Skin of body (tissue), 2 donors: Measurements from ENCODE around the gene MTHFD1L. TPM values are rescaled to one million over a fixed set of nuclear protein-coding genes. Genes with fewer than 3 reads are reported as not detected.
"Not testable (repeated sequence)": the region's sequence is repeated elsewhere in the genome, so short reads cannot be mapped to it uniquely, and the experiment has no call there.

Experiments used
- DNase-seq: peaks from one replicate; lab custom pipeline; 2025; lab: John Stamatoyannopoulos, UW
- total RNA-seq: library from RNA; depleted of rRNA; stranded (reverse); fragments of >200 nt; gene quantifications from one replicate; pipeline ENCODE4 v1.2.3, GENCODE V29; 2014

The MTHFD1L gene
- total RNA-seq, 1 donor from 2014 or later: 12.2 TPM

GRCh38 chr6:151092591-151092990 is 227.1 kb downstream of the MTHFD1L start:
- no peak for DNase-seq

GRCh38 chr6:151093706-151094105 is 228.2 kb downstream of the MTHFD1L start:
- no peak for DNase-seq

- no peak for DNase-seq
Measured at GRCh38 chr6:151095538-151096254, 230.2 kb downstream of the MTHFD1L start.

- DNase-seq: no peak
Measured at GRCh38 chr6:151096255-151096612, 230.7 kb downstream of the MTHFD1L start.

GRCh38 chr6:151096691-151097606 is 231.4 kb downstream of the MTHFD1L start:
- DNase-seq: no peak

GRCh38 chr6:151098166-151098565 is 232.7 kb downstream of the MTHFD1L start:
- no peak for DNase-seq

- DNase-seq: no peak
Measured at GRCh38 chr6:151100326-151100725, 234.8 kb downstream of the MTHFD1L start.

GRCh38 chr6:151101161-151101815 is 235.8 kb downstream of the MTHFD1L start:
- DNase-seq: peak; percentile 69

GRCh38 chr6:151101816-151102694 is 236.6 kb downstream of the MTHFD1L start:
- DNase-seq: no peak

- peak; percentile 28 for DNase-seq
Measured at GRCh38 chr6:151103266-151103665, 237.8 kb downstream of the MTHFD1L start.

- no peak for DNase-seq
Measured at GRCh38 chr6:151107897-151108427, 242.5 kb downstream of the MTHFD1L start.

GRCh38 chr6:151108548-151108947 is 243.0 kb downstream of the MTHFD1L start:
- DNase-seq: no peak

- DNase-seq: no peak
Measured at GRCh38 chr6:151109361-151109760, 243.9 kb downstream of the MTHFD1L start.

- no peak for DNase-seq
Measured at GRCh38 chr6:151109869-151110575, 244.5 kb downstream of the MTHFD1L start.

GRCh38 chr6:151110576-151110905 is 245.0 kb downstream of the MTHFD1L start:
- DNase-seq: no peak

- no peak for DNase-seq
Measured at GRCh38 chr6:151111670-151112069, 246.2 kb downstream of the MTHFD1L start.

- no peak for DNase-seq
Measured at GRCh38 chr6:151112130-151112529, 246.6 kb downstream of the MTHFD1L start.

- DNase-seq: not testable (repeated sequence)
Measured at GRCh38 chr6:151112884-151113283, 247.4 kb downstream of the MTHFD1L start.

GRCh38 chr6:151113641-151114040 is 248.1 kb downstream of the MTHFD1L start:
- no peak for DNase-seq

GRCh38 chr6:151118461-151119123 is 253.1 kb downstream of the MTHFD1L start:
- DNase-seq: no peak
